HG02981 (cell line): ENCODE data around the gene RBM17.
"Not testable (repeated sequence)": the region's sequence is repeated elsewhere in the genome, so short reads cannot be mapped to it uniquely, and the experiment has no call there.

Source experiments
- ATAC-seq: cut with Tn5 transposase; IDR thresholded peaks from one replicate; pipeline ENCODE4 v1.9.1; 2021; ENCODE audit warnings: mild to moderate bottlenecking, moderate library complexity; ENCODE audit not compliant: unreplicated experiment

Gene RBM17

GRCh38 chr10:6108631-6109443, 20.0 kb downstream of the RBM17 start:
- ATAC-seq, result no peak

GRCh38 chr10:6109444-6109775, 20.6 kb downstream of the RBM17 start:
- no peak for ATAC-seq

GRCh38 chr10:6110136-6110535, 21.3 kb downstream of the RBM17 start:
- no peak for ATAC-seq

GRCh38 chr10:6112893-6113292, 24.1 kb downstream of the RBM17 start:
- no peak for ATAC-seq

GRCh38 chr10:6114299-6114698, 25.5 kb downstream of the RBM17 start:
- no peak for ATAC-seq

GRCh38 chr10:6114805-6115341, 26.0 kb downstream of the RBM17 start:
- ATAC-seq, result no peak

- no peak for ATAC-seq
These were observed 26.6 kb downstream of the RBM17 start for GRCh38 chr10:6115411-6115810.

- ATAC-seq, result no peak
These were observed 27.1 kb downstream of the RBM17 start for GRCh38 chr10:6115824-6116350.

- no peak for ATAC-seq
These were observed 28.0 kb downstream of the RBM17 start for GRCh38 chr10:6116806-6117205.

GRCh38 chr10:6117711-6118110, 28.9 kb downstream of the RBM17 start:
- ATAC-seq, result no peak

GRCh38 chr10:6119423-6119822, 30.6 kb downstream of the RBM17 start:
- ATAC-seq, result no peak

- ATAC-seq, result no peak
These were observed 31.1 kb downstream of the RBM17 start for GRCh38 chr10:6119962-6120361.

GRCh38 chr10:6120691-6121090, 31.9 kb downstream of the RBM17 start:
- ATAC-seq, result no peak

GRCh38 chr10:6121146-6121545, 32.3 kb downstream of the RBM17 start:
- no peak for ATAC-seq

- no peak for ATAC-seq
These were observed 34.7 kb downstream of the RBM17 start for GRCh38 chr10:6123532-6123931.

GRCh38 chr10:6124666-6125065, 35.8 kb downstream of the RBM17 start:
- ATAC-seq, result no peak

- not testable (repeated sequence) for ATAC-seq
These were observed 38.6 kb downstream of the RBM17 start for GRCh38 chr10:6127461-6127860.

- ATAC-seq, result no peak
These were observed 39.3 kb downstream of the RBM17 start for GRCh38 chr10:6128087-6128486.

GRCh38 chr10:6128591-6129251, 39.9 kb downstream of the RBM17 start:
- ATAC-seq, result no peak

- no peak for ATAC-seq
These were observed 42.1 kb downstream of the RBM17 start for GRCh38 chr10:6130848-6131470.

GRCh38 chr10:6133331-6134098, 44.7 kb downstream of the RBM17 start:
- no peak for ATAC-seq
